HFFc6 (cell line): ENCODE data around the gene C1orf174. TPM values are rescaled to one million over a fixed set of nuclear protein-coding genes. Genes with fewer than 3 reads are reported as not detected.

Source experiments
- DNase-seq: peaks from one replicate; pipeline ENCODE4 v3.0.0-alpha.2; 2018
- H3K27ac Mint-ChIP-seq: 2 replicates; pipeline ENCODE4 v1.8.0; 2020; ENCODE audit warnings: mild to moderate bottlenecking, mixed read lengths
- H3K27me3 Mint-ChIP-seq: 2 replicates; pipeline ENCODE4 v1.8.0; 2021; ENCODE audit warnings: mild to moderate bottlenecking, moderate library complexity, mixed read lengths; ENCODE audit not compliant: insufficient read depth
- H3K36me3 Mint-ChIP-seq: 2 replicates; pipeline ENCODE4 v1.8.0; 2021; ENCODE audit warnings: low read depth, mixed read lengths
- H3K4me1 Mint-ChIP-seq: 2 replicates; pipeline ENCODE4 v1.8.0; 2020; ENCODE audit warnings: low read depth, mixed read lengths
- H3K4me3 Mint-ChIP-seq: 2 replicates; pipeline ENCODE4 v1.8.0; 2020; ENCODE audit warnings: mild to moderate bottlenecking, moderate library complexity, mixed read lengths
- H3K9me3 Mint-ChIP-seq: 2 replicates; pipeline ENCODE4 v1.8.0; 2020; ENCODE audit warnings: mild to moderate bottlenecking, mixed read lengths
- CTCF ChIP-seq: fragments of 200-600 bp; sonication (generic); IDR thresholded peaks from 2 replicates; pipeline ENCODE4 v1.5.0; 2021; ENCODE audit warnings: antibody characterized with exemption, mild to moderate bottlenecking
- total RNA-seq, 6 experiments: library from RNA; stranded (reverse); fragmentation: NEBNext Ultra II Directional; extraction: Animal tissue kit (Norgen Biotek cat#: 25700); gene quantifications; 2 replicates in 1 of 6; 3 replicates in 5 of 6; pipeline ENCODE4 v1.2.3, GENCODE V29; 2021

C1orf174 gene
- total RNA-seq, 6 experiments from 2014 or later = 19.2 to 23.5 (median 20.7) TPM

GRCh38 chr1:3868464-3869006, 31.5 kb downstream of the C1orf174 start:
- peaks cover 7% of the 10 kb centered on the region; the same call in 1 of the 2 replicates for H3K4me1 Mint-ChIP-seq
- H3K4me3 Mint-ChIP-seq = no peak overlapping the region
- H3K27me3 Mint-ChIP-seq = no peaks in the 10 kb centered on the region; the same call in 1 of the 2 replicates
- no peak for TF ChIP-seq CTCF
- peaks cover 38% of the 10 kb centered on the region for H3K36me3 Mint-ChIP-seq
- H3K9me3 Mint-ChIP-seq = no peaks in the 10 kb centered on the region; the same call in 1 of the 2 replicates
- H3K27ac Mint-ChIP-seq = no peak overlapping the region; the same call in 1 of the 2 replicates
- DNase-seq = no peak

DNA sequence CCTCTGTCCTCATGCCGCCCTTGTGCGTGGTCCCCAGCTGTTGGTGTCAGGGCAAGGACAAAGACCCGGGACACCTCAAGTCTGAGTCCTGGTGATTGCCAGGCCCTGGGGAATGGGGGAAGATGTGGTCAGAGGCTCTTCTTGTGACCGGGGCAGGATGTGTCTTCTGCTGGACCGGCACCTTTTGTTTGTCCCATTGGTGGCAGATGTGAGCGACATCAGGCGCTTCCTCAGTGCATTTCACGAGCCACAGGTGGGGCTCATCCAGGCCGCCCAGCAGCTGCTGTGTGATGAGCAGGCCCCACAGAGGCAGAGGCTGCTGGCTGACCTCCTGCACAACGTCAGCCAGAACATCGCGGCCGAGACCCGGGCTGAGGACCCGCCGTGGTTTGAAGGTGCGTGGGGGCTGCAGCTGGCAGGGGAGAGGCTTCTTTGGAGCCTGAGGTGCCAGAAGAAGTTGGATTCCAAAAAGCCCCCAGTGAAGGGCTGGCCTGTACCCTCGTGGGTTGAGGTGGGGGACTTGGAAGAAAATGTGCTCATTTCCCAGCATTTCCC, 34.4 kb downstream of the C1orf174 start:
- Mint-ChIP-seq H3K4me1 (peaks cover 3% of the 10 kb centered on the region; the same call in 1 of the 2 replicates), H3K27me3 (no peaks in the 10 kb centered on the region; the same call in 1 of the 2 replicates), H3K4me3 (no peak overlapping the region), H3K36me3 (peaks cover 28% of the 10 kb centered on the region), H3K9me3 (no peaks in the 10 kb centered on the region; the same call in 1 of the 2 replicates), H3K27ac (no peak overlapping the region)
- no peak for DNase-seq
- TF ChIP-seq CTCF = no peak

DNA sequence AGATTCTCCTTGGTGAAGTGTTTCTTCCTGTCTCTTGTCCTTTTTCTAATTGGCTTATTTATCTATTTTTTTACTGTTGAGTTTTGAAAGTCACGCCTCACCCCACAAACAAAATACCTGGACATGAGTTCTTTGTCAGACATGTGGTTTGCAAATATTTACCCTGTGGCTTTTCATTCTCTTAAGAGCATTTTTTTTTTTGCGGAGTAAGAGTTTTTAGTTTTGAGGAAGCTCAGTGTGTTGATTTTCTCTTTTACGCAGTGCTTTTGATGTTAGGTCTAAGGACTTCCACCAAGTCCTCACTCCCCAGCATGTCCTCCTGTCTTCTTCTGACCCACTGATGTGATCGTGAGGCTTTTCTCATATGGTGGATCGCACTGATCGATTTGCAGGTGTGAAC, 35.2 kb downstream of the C1orf174 start:
- no peak for DNase-seq
- Mint-ChIP-seq H3K27ac (no peak overlapping the region), H3K4me1 (no peaks in the 10 kb centered on the region), H3K27me3 (no peaks in the 10 kb centered on the region), H3K9me3 (no peaks in the 10 kb centered on the region; the same call in 1 of the 2 replicates), H3K4me3 (no peak overlapping the region), H3K36me3 (peaks cover 23% of the 10 kb centered on the region)
- no peak for TF ChIP-seq CTCF

GRCh38 chr1:3863231-3863935, 36.7 kb downstream of the C1orf174 start:
- no peak for TF ChIP-seq CTCF
- Mint-ChIP-seq H3K27me3 (no peaks in the 10 kb centered on the region), H3K9me3 (no peaks in the 10 kb centered on the region), H3K36me3 (peaks cover 16% of the 10 kb centered on the region), H3K4me3 (no peak overlapping the region), H3K27ac (no peak overlapping the region), H3K4me1 (peaks cover 3% of the 10 kb centered on the region)
- DNase-seq = no peak

DNA sequence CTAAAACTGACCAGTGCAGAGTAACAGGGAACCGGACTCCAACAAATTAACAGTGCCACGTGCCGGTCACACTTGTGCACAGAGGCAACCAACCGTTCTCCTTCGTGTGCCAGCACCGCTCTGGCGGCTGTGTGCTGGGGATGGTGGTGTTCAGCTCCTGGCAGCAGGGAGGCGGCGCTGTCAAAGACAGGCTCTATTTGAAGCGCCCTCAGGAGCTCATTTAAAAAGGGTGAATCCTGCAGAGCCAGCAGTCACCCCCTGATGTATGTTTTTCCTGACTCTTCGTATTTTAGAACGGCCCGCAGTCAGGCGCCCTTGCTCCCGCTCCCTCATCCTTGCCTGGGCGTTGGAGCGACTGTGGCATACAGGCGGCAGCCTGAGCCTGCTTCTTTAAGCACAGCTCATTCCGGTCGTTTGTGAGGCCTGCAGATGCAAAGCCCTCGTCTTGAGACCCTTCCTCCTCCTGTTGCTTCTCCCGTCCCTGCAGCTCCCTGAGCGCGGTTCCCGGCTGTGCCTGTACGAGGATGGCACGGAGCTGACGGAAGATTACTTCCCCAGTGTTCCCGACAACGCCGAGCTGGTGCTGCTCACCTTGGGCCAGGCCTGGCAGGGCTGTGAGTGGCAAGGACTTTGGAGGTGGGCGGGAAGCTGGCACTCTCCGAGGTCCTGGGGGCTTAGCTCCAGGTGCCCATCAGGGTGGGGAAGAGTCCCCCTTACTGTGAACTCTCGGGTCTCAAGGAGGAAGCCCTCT, 41.7 kb downstream of the C1orf174 start:
- Mint-ChIP-seq H3K4me1 (peaks cover 26% of the 10 kb centered on the region), H3K4me3 (peak overlapping the region; percentile 96), H3K36me3 (no peaks in the 10 kb centered on the region), H3K27me3 (peaks cover 1% of the 10 kb centered on the region; the same call in 1 of the 2 replicates), H3K27ac (no peak overlapping the region), H3K9me3 (no peaks in the 10 kb centered on the region)
- DNase-seq = peak; percentile 4
- no peak; the same call in 1 of the 2 replicates for TF ChIP-seq CTCF
